ENCODE measurements around the gene PIPOX.

GRCh38 chr17:29066047-29066446 is 23.1 kb downstream of the PIPOX start:
- no peak for TF ChIP-seq CTCF (IDR thresholded peaks at IDR 0.05; ENCODE audit: extremely low read depth in 1 of 2, insufficient read depth in 1 of 2, low read depth in 1 of 2, low read length in 2 of 2)
- no peak for TF ChIP-seq POLR2A (IDR thresholded peaks at IDR 0.05; ENCODE audit: low read depth, low read length)
- TF ChIP-seq POLR2AphosphoS5 (IDR thresholded peaks at IDR 0.05; ENCODE audit: insufficient read depth, low read depth, low read length), result no peak
- TF ChIP-seq EZH2 (IDR thresholded peaks at IDR 0.05; ENCODE audit: borderline replicate concordance, low read depth, low read length, severe bottlenecking), result no peak
- TF ChIP-seq JUN (IDR thresholded peaks at IDR 0.05; ENCODE audit: borderline replicate concordance, insufficient read depth, insufficient read length, low read depth), result no peak
